Head of caudate nucleus (tissue), 42 donors: ENCODE measurements around the gene CSRP2.

Source experiments
- DNase-seq, 42 donors: peaks; one replicate each; pipeline versions ENCODE4 v3.0.0 to v3.0.0-alpha.2; 2020 to 2021; ENCODE audit warnings: mixed read lengths in 7 of 42
- intact Hi-C: fragments of 100-400 bp; cut with DNase I; formaldehyde crosslinking; loops from one replicate; pipeline ENCODE4 v1.15.0; 2022

Gene CSRP2

DNA sequence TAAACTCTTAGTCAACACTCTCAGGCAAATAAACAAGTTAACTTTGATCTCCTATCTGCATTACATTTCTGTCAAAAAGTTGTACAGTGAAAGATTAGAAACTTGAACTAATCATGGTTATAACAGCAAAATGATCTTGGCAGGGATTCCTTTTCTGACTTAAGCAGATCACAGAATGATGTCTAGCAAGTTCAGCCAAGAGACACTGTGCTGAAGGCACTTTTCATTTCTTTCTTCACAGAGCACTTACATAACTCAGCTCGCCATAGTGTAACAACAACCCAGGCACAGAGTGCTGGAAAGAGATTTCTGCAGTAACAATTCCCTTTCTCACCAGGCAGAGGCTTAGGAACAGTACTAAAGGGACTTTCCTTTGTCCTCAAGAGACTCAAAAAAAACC is 19.6 kb upstream of the CSRP2 start:
- peak in 5 of 42 donors; percentile 8 to 44 (median 12) for DNase-seq
- intact Hi-C loops: no loop called here

DNA sequence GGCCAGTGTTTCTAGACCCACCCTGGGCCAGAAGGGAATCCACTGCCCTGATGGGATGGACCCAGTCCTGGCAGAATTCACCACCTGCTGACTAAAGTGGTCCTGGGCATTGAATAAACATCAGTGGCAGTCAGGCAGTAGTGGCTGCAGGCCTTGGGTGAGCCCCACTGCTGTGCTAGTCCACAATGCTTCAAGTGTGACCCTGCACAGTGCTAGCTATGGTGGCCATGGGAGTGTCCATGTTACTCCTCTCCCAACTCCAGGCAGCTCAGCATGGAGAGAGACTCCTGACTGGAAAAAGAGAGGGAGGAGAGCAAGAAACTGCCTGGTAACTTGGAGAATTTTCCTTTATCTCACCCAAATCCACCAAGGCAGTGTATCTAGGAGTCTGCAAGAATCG is 17.5 kb upstream of the CSRP2 start:
- DNase-seq: no peak
- intact Hi-C loops: no loop called here

GRCh38 chr12:76895796-76896195 is 17.0 kb upstream of the CSRP2 start:
- no peak for DNase-seq
- intact Hi-C loops: no loop called here

DNA sequence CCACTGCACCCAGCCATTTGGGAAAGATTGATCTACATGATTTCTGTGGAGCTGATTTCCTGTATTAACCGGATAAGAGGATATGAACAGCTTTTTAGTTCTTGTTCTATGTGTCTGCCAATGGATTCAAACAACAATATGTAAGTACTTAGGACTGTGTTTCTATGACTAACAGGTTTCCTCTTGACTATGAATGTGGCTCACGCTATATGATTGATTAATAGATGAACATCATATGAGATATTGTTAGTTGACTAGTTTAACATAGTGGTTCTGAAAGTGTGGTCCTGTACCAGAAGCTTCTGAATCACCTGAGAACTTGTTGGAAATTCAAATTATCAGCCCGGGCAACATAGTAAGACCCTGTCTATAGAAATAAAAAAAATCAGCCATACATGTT is 12.8 kb upstream of the CSRP2 start:
- intact Hi-C loops: no loop called here
- no peak for DNase-seq

DNA sequence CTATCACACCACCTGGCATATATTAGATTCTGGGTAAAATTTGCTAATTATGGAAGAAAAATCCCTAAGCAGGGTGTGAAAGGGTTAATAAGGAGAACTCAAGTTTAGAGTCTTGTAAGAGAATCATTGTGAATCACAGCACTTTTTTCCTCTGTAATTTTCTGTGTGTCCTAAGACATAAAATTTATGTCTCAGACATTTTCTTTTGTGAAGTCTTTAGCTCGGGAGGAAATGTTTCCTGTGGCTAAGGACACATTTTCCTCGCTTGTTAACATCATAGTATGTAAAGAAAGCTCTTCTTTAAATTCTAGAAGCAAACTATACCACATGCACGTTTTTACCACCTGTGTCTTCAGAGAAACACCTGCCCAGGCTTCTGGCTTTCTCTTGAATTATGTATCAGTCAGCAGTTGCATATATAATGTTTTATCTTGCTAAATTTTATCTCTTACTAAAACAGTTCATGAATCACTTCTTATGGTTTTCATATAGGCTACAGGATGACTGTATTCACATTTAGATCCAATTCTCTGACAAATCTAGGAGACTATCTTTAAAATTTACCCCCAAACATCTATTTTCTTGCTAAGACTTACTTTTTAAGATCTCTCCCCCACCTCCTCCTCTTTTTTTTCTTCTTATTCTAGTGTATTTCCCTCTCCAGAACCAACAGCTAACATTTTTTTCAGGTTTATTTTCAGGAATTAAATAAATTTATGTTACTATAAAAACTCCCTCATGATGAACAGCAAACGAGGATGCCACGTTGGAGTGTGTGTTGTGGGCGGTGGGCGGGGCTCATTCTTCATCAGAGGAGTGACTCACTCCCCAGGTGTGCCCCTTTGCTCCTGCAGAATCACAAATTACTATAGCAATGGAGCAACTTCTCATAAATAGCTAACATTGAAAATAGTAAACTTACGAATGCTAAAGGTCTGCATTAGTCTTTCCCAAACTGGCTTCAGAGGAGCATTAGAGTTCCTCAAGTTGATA is 11.6 kb upstream of the CSRP2 start:
- DNase-seq: peak; percentile 17 to 88 (median 63)
- intact Hi-C loops: no loop called here

GRCh38 chr12:76888775-76889174 is 10.0 kb upstream of the CSRP2 start:
- intact Hi-C loops: no loop called here
- no peak for DNase-seq

- no peak for DNase-seq
- intact Hi-C loops: no loop called here
These were observed 5.0 kb upstream of the CSRP2 start for GRCh38 chr12:76883811-76884210.

- intact Hi-C loops: no loop called here
- no peak for DNase-seq
These were observed 4.3 kb upstream of the CSRP2 start for GRCh38 chr12:76883151-76883550.

DNA sequence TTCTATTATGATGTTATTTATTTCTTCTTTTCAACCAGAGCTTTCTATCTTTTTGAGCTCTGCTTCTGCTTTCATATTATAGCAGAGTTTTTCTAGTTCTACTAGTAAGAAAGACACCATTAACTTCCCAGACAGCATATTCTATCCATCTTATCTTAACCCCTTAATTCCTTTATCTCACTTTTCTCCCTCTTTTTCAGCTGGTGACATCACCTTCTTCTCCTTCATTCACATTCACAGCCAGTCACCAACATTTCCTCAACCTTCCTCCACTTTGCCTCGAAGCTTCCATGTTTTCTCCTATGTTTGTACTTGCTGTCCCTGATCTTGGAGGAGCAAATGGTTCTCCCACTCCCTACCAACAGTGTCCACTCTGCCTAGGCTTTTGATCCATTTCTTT is 3.5 kb upstream of the CSRP2 start:
- intact Hi-C loops: no loop called here
- no peak for DNase-seq

GRCh38 chr12:76881142-76881541 is 2.3 kb upstream of the CSRP2 start:
- intact Hi-C loops: no loop called here

GRCh38 chr12:76880519-76881023 is 1.8 kb upstream of the CSRP2 start:
- no peak for DNase-seq
- intact Hi-C loops: no loop called here

More at GRCh38 chr12:76881142-76881541, 2.3 kb upstream of the CSRP2 start:
- no peak for DNase-seq

- intact Hi-C loops: no loop called here
These were observed 1.1 kb upstream of the CSRP2 start for GRCh38 chr12:76879710-76880518.

DNA sequence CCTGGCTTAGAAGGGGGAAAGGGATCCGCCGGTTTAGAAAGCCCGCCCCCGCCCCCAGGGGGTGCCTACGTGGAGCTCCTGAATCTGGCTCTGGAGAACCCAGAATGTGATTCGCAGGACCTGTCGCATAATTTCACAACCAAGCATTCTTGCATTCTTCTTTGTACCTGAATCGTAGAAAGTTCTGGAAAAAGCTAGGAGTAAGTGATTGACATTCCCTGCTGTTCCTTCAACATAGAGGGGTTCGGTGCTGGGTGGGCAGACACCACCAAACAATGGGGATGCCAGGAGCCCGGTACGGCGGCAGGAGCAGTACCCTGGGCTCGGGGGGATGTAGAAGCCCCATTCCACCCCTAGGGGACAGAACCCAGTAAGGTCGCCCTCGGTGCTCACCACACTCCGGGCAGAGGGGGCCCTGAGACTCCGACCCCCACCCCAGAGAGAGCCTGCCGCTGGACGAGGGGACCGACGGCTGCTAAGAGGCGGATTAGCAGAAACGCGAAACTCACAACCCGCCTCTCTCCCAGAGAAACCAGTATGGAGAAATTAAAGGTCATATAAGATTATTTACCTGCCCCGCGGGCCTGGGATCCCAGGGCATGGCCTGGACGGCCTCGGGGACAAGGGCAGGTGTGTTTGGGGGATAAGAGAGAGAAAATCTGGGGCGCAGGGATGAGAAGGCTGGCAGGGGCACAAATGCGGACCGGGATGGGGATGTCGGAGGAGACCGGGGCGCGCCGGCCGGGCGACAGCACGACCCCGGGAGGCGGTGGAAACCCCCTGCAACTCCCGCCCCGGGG is 520 bp downstream of the CSRP2 start:
- intact Hi-C loops: no loop called here
- DNase-seq: peak in 11 of 42 donors; percentile 6 to 46 (median 27)

More at GRCh38 chr12:76879710-76880518, 1.1 kb upstream of the CSRP2 start:
- DNase-seq: no peak

DNA sequence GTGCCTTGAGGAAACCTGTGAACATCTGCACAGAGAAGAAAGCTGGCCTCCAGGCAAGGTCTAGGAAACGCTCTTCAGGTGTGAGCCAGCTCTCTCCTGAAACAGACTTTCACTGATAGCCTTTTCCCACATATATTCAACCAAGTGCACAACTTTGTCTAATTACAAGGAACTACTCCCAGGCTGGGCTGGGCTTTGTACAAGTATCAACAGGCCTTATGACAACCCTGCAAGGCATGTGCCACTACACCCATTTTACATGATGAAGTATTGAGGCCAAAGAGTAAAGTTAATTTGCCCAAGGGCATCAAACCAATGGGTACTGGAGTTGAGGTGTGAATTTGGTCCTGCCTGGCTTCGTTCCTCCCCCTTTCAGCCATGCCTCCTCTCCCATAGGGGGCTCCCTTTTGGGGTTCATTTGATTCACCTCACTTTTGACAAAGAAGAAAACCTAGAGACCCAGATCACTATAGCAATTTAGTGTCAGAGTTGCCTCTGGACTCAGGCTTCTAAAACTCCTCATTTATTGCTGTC is 2.1 kb downstream of the CSRP2 start:
- intact Hi-C loops: no loop called here
- no peak for DNase-seq

- intact Hi-C loops: no loop called here
These were observed 4.2 kb downstream of the CSRP2 start for GRCh38 chr12:76874491-76875190.

DNA sequence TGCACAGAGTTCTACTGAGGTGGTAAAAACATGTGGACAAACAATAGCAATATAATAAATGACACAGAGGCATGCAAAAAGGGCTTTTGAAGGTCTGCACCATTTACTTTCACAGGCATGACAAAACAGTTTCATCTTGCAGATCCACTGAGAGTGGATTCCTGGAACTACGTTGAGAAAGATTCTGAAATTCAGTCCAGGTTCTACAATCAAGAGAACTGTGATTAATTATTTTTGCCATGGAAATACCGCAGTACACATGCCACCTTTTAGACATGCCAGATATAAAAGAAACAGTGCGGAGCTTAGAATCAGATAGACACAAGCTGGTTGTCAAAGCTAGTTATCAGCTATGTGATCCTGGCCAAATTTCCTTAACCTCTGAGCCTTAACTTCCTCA is 4.8 kb downstream of the CSRP2 start:
- no peak for DNase-seq

More at GRCh38 chr12:76874491-76875190, 4.2 kb downstream of the CSRP2 start:
- DNase-seq: no peak

DNA sequence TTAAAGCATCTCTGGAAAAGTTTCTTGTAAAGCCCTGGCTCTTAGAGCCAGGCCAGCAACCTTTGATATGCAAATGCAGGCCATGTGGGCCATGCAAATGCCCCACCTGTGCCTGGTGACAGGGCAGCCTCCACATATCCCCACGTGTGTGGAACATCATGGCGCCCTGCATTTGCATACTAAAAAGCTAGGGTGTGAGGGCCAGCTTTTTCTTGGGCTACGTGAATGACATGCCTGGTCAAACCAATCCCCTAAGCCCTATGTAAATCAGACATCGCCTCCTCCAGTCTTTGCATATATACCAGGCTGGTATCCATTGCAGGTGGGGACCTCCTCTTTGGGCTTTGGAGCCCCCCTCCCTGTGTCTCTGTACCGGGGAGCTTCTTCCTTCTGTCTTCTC is 6.4 kb downstream of the CSRP2 start:
- intact Hi-C loops: no loop called here
- no peak for DNase-seq

More for the DNA sequence above, 4.8 kb downstream of the CSRP2 start:
- intact Hi-C loops: no loop called here

DNA sequence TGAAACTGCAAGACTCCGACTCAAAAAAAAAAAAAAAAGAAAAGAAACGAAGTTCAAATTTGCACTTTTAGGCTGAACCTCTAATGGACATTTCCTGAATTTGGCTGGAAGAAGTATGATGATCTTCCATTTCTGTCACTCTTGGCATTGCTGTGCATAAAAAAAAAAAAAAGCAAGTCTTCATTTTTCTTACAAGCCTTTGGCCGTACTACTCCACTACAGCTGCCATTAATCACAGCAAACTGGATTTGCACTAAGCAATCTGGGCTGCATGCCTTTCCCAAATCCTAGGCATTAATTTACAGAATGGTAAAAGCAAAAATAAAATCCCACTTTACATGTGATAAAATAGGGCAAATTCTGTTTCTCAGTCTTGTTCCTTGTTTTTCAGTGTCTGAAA is 7.1 kb downstream of the CSRP2 start:
- no peak for DNase-seq
- intact Hi-C loops: no loop called here
